ENCODE data around the gene SIPA1L3.

- TF ChIP-seq CTCF (IDR thresholded peaks at IDR 0.05), result no peak
- TF ChIP-seq POLR2A (IDR thresholded peaks at IDR 0.05), result no peak
Observed at GRCh38 chr19:38013913-38014580, 107.0 kb downstream of the SIPA1L3 start.

Data from breast epithelium (tissue), 3 donors.